GM18951 (cell line): Measurements from ENCODE around the gene BTN1A1.
A peak's percentile ranks its signal among the peaks of the same experiment; 100 is the strongest.
"Not testable (repeated sequence)": the region's sequence is repeated elsewhere in the genome, so short reads cannot be mapped to it uniquely, and the experiment has no call there.

Experiments
- POLR2A ChIP-seq: IDR thresholded peaks from 4 replicates; pipeline ENCODE4 v1.6.1; 2011; ENCODE audit warnings: mild to moderate bottlenecking; ENCODE audit not compliant: insufficient read length, insufficient read depth; ENCODE audit errors: extremely low read depth
- in situ Hi-C: fragments of 300-500 bp; cut with MboI; formaldehyde crosslinking; loops from one replicate; pipeline ENCODE4 v1.12.0; 2022; ENCODE audit warnings: low sequenced_read_pairs, mixed read lengths, inconsistent platforms; ENCODE audit not compliant: unreplicated experiment

The BTN1A1 gene

GRCh38 chr6:26500102-26500501 is at the start of gene BTN1A1:
Gene BTN1A1, plus strand, starts transcription at chr6:26500303. Its CDS starts 984 bp downstream, at chr6:26501287.
- no peak for TF ChIP-seq POLR2A

GRCh38 chr6:26452631-26453235 is 47.4 kb upstream of the BTN1A1 start:
- in situ Hi-C loops: no loop called here
- no peak for TF ChIP-seq POLR2A

More at GRCh38 chr6:26500102-26500501, at the start of gene BTN1A1:
- in situ Hi-C loops: no loop called here

GRCh38 chr6:26454631-26455030 is 45.5 kb upstream of the BTN1A1 start:
- in situ Hi-C loops: no loop called here

GRCh38 chr6:26455357-26455970 is 44.6 kb upstream of the BTN1A1 start:
- no peak for TF ChIP-seq POLR2A
- in situ Hi-C loops: no loop called here

More at GRCh38 chr6:26454631-26455030, 45.5 kb upstream of the BTN1A1 start:
- no peak for TF ChIP-seq POLR2A

- in situ Hi-C loops: no loop called here
- TF ChIP-seq POLR2A: no peak
Observed at GRCh38 chr6:26457264-26457805, 42.8 kb upstream of the BTN1A1 start.

- peak; percentile 44 for TF ChIP-seq POLR2A
- in situ Hi-C loops: no loop called here
Observed at GRCh38 chr6:26457806-26458688, 42.1 kb upstream of the BTN1A1 start, which contains the start of gene BTN2A1. Gene BTN2A1, plus strand, starts transcription at chr6:26457955. Its CDS starts 682 bp downstream, at chr6:26458637.

GRCh38 chr6:26459023-26459810 is 40.9 kb upstream of the BTN1A1 start:
- no peak for TF ChIP-seq POLR2A
- in situ Hi-C loops: no loop called here

- in situ Hi-C loops: not testable (repeated sequence)
Observed at GRCh38 chr6:26461353-26461752, 38.8 kb upstream of the BTN1A1 start.

GRCh38 chr6:26464014-26464413 is 36.1 kb upstream of the BTN1A1 start:
- in situ Hi-C loops: no loop called here
- no peak for TF ChIP-seq POLR2A

- in situ Hi-C loops: no loop called here
- TF ChIP-seq POLR2A: no peak
Observed at GRCh38 chr6:26464416-26465131, 35.5 kb upstream of the BTN1A1 start.

GRCh38 chr6:26465776-26466175 is 34.3 kb upstream of the BTN1A1 start:
- in situ Hi-C loops: no loop called here
- TF ChIP-seq POLR2A: no peak

GRCh38 chr6:26468829-26469228 is 31.3 kb upstream of the BTN1A1 start:
- no peak for TF ChIP-seq POLR2A
- in situ Hi-C loops: no loop called here
